Activated naive CD8-positive, alpha-beta T cell treated with anti-CD3 and anti-CD28 coated beads for 36 hours (primary cell): ENCODE results near the gene USP31. TPM values are rescaled to one million over a fixed set of nuclear protein-coding genes. Genes with fewer than 3 reads are reported as not detected.

ENCODE experiments used
- DNase-seq: peaks from one replicate; pipeline ENCODE4 v3.0.0; 2021
- H3K27ac Mint-ChIP-seq: one replicate; pipeline ENCODE4 v1.8.0; 2022; ENCODE audit warnings: mild to moderate bottlenecking, moderate library complexity, mixed read lengths
- H3K27me3 Mint-ChIP-seq: one replicate; pipeline ENCODE4 v1.8.0; 2022; ENCODE audit warnings: mild to moderate bottlenecking, mixed read lengths
- H3K36me3 Mint-ChIP-seq: one replicate; pipeline ENCODE4 v1.8.0; 2021; ENCODE audit warnings: mild to moderate bottlenecking, mixed read lengths
- H3K4me1 Mint-ChIP-seq: one replicate; pipeline ENCODE4 v1.8.0; 2021; ENCODE audit warnings: mixed read lengths
- H3K4me3 Mint-ChIP-seq: one replicate; pipeline ENCODE4 v1.8.0; 2022; ENCODE audit warnings: mild to moderate bottlenecking, moderate library complexity, mixed read lengths
- H3K9me3 Mint-ChIP-seq: one replicate; pipeline ENCODE4 v1.8.0; 2022; ENCODE audit warnings: mixed read lengths
- total RNA-seq, 2 experiments: library from RNA; stranded (reverse); gene quantifications; one replicate each; pipeline ENCODE4 v1.2.3, GENCODE V29; 2021

USP31 gene
- total RNA-seq, 2 experiments from 2014 or later, result 5.2 to 6.3 TPM

DNA sequence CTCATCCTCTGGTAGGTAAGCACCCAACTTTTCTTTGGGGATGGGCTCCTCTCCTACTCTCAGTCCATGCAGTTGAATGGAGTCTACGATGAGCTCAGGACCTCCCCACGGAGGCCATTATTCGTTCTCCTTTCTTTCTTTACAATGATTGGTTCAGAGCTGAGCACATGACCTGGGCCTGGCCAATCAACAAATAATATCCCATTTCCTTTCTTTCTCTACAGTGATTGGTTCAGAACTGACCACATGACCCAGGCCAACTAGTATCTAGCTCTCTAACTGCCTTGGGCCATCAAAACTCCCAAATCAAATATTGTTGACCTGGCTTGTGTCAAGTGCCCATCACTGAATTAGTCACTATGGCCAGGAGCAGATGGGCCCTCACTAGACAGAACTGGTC, 129.2 kb downstream of the USP31 start:
- Mint-ChIP-seq H3K4me1 (no peaks in the 10 kb centered on the region), H3K27me3 (peaks cover 25% of the 10 kb centered on the region), H3K36me3 (no peaks in the 10 kb centered on the region), H3K4me3 (no peak overlapping the region), H3K27ac (no peak overlapping the region), H3K9me3 (no peaks in the 10 kb centered on the region)
- no peak for DNase-seq

DNA sequence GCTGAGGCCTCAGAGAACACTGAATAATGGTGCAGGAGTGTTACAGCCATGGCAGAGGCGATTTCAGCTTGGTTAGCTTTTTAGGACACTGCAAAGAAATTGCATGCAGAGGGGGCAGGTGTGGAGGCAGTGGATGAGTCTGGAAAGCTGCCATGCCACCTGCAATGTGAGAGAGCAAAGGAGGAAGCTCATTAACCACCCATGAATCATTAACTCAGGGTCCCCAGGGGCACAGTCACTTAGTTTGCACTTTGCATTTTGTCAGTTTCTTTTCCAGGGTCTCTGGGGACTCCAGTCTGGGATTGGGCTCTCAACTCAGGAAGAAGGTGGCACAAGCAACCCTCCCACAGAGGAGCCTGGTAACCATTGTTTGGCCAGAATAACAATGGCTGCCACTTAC, 132.9 kb downstream of the USP31 start:
- Mint-ChIP-seq H3K27ac (no peak overlapping the region), H3K27me3 (peaks cover 20% of the 10 kb centered on the region), H3K4me1 (peaks cover 5% of the 10 kb centered on the region), H3K4me3 (no peak overlapping the region), H3K36me3 (no peaks in the 10 kb centered on the region), H3K9me3 (no peaks in the 10 kb centered on the region)
- DNase-seq, result no peak

DNA sequence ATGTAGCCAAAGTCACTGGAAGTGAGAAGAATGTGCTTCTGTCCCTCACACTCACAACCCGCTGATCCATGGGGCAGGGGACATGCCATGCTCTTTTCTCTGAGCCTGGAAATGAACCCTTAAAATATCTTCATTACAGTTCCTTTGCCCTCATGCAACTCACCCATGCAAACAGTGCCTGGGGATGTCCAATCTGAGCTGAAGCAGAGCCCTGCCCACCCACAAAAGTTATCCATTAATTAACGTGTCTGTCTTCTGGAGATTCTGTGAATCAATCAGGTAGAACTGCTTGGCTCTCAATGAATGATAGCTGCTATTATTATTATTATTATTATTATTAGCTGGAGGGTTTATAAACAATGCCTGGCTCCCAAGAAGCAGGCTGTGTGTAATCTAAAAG, 133.7 kb downstream of the USP31 start:
- no peak for DNase-seq
- H3K27ac Mint-ChIP-seq, result no peak overlapping the region
- no peaks in the 10 kb centered on the region for H3K36me3 Mint-ChIP-seq
- no peaks in the 10 kb centered on the region for H3K9me3 Mint-ChIP-seq
- peaks cover 14% of the 10 kb centered on the region for H3K27me3 Mint-ChIP-seq
- no peak overlapping the region for H3K4me3 Mint-ChIP-seq
- peaks cover 5% of the 10 kb centered on the region for H3K4me1 Mint-ChIP-seq

DNA sequence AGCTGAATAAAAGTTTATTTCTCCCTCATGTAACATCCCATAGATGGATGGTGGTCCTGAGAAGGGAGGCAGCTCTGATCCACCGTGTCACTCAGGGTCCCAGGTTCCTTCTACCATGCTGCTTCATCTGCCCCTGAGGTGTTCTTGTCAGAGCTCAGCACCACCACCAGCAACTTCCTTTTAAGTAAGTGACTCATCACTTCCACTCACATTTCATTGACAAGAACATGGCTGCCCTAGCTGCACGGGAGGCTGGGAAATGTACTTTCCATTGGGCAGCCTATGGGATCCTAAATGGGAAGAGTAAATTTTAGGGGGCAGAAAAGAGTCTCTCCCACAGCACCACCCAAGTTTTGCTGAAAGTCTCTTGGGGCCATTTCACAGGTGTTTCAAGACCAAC, 134.7 kb downstream of the USP31 start:
- Mint-ChIP-seq H3K9me3 (no peaks in the 10 kb centered on the region), H3K27ac (no peak overlapping the region), H3K27me3 (peaks cover 14% of the 10 kb centered on the region), H3K36me3 (no peaks in the 10 kb centered on the region), H3K4me1 (peaks cover 5% of the 10 kb centered on the region), H3K4me3 (no peak overlapping the region)
- no peak for DNase-seq

Other genes starting within 250 kb of the USP31 start
- gene SCNN1G, start 33.3 kb upstream of the USP31 start, total RNA-seq, result not detected
- not detected for gene SCNN1B, start 152.8 kb upstream of the USP31 start, total RNA-seq